Common myeloid progenitor, CD34-positive (primary cell): Measurements from ENCODE around the gene ANXA6.
A peak's percentile ranks its signal among the peaks of the same experiment; 100 is the strongest.

Experiments used
- CTCF ChIA-PET: fragments of 350-600 bp; sonication (Branson Sonifier 250); formaldehyde crosslinking; loops from one replicate; lab custom pipeline; 2021; ENCODE audit warnings: antibody characterized with exemption; lab: Charles Lee
- POLR2A ChIA-PET: fragments of 350-600 bp; sonication (Branson Sonifier 250); formaldehyde crosslinking; loops from one replicate; lab custom pipeline; 2021; ENCODE audit warnings: antibody characterized with exemption; lab: Charles Lee
- DNase-seq, 3 donors: peaks; one replicate each; pipeline versions ENCODE4 v3.0.0 to v3.0.0-alpha.2; 2013
- H3K27ac ChIP-seq, 2 experiments: 1 replicate in 1 of 2; 2 replicates in 1 of 2; pipeline ENCODE4 v1.7.0; 2013; ENCODE audit warnings: inconsistent platforms in 2 of 2, low read length in 2 of 2, mild to moderate bottlenecking in 2 of 2, low read depth in 1 of 2, moderate library complexity in 1 of 2; ENCODE audit not compliant: severe bottlenecking in 2 of 2, insufficient read depth in 1 of 2, poor library complexity in 1 of 2
- H3K27me3 ChIP-seq, 5 experiments: replicated peaks in 2 of 5; 1 replicate in 3 of 5; 2 replicates in 2 of 5; pipeline versions ENCODE4 v1.6.1 to v1.7.0; 2013; ENCODE audit warnings: low read length in 4 of 5, mild to moderate bottlenecking in 2 of 5, moderate library complexity in 2 of 5, inconsistent platforms in 1 of 5; ENCODE audit not compliant: insufficient read depth in 5 of 5, control insufficient read depth in 4 of 5
- H3K36me3 ChIP-seq, 4 experiments: 1 replicate in 2 of 4; 2 replicates in 2 of 4; pipeline versions ENCODE4 v1.6.1 to v1.7.0; 2013; ENCODE audit warnings: low read length in 3 of 4, control low read depth in 1 of 4, mild to moderate bottlenecking in 1 of 4; ENCODE audit not compliant: control insufficient read depth in 4 of 4, insufficient read depth in 4 of 4
- H3K4me1 ChIP-seq, 4 experiments: 1 replicate in 3 of 4; 2 replicates in 1 of 4; pipeline versions ENCODE4 v1.6.1 to v1.7.1; 2013; ENCODE audit warnings: low read length in 3 of 4, mild to moderate bottlenecking in 3 of 4, control low read depth in 1 of 4, inconsistent platforms in 1 of 4, moderate library complexity in 1 of 4; ENCODE audit not compliant: control insufficient read depth in 4 of 4, insufficient read depth in 4 of 4; ENCODE audit errors: control extremely low read depth in 1 of 4
- H3K4me3 ChIP-seq, 7 experiments: 1 replicate in 4 of 7; 2 replicates in 3 of 7; pipeline versions ENCODE4 v1.5.1 to v1.7.0; 2013; ENCODE audit warnings: mild to moderate bottlenecking in 7 of 7, low read length in 6 of 7, moderate library complexity in 6 of 7, inconsistent platforms in 2 of 7, low read depth in 2 of 7, control low read depth in 1 of 7; ENCODE audit not compliant: insufficient read depth in 4 of 7, control insufficient read depth in 1 of 7; ENCODE audit errors: extremely low read depth in 1 of 7
- H3K9me3 ChIP-seq, 5 experiments: 1 replicate in 4 of 5; 2 replicates in 1 of 5; pipeline versions ENCODE4 v1.6.1 to v1.7.1; 2013; ENCODE audit warnings: low read length in 4 of 5, mild to moderate bottlenecking in 2 of 5, inconsistent platforms in 1 of 5, low read depth in 1 of 5, moderate library complexity in 1 of 5; ENCODE audit not compliant: control insufficient read depth in 4 of 5, insufficient read depth in 2 of 5; ENCODE audit errors: control extremely low read depth in 1 of 5
- WGBS: methylation state at CpG from one replicate; pipeline ENCODE4 v1.1.5; 2013; ENCODE audit not compliant: insufficient coverage; 5-methylcytosine and 5-hydroxymethylcytosine counted together

Gene ANXA6

DNA sequence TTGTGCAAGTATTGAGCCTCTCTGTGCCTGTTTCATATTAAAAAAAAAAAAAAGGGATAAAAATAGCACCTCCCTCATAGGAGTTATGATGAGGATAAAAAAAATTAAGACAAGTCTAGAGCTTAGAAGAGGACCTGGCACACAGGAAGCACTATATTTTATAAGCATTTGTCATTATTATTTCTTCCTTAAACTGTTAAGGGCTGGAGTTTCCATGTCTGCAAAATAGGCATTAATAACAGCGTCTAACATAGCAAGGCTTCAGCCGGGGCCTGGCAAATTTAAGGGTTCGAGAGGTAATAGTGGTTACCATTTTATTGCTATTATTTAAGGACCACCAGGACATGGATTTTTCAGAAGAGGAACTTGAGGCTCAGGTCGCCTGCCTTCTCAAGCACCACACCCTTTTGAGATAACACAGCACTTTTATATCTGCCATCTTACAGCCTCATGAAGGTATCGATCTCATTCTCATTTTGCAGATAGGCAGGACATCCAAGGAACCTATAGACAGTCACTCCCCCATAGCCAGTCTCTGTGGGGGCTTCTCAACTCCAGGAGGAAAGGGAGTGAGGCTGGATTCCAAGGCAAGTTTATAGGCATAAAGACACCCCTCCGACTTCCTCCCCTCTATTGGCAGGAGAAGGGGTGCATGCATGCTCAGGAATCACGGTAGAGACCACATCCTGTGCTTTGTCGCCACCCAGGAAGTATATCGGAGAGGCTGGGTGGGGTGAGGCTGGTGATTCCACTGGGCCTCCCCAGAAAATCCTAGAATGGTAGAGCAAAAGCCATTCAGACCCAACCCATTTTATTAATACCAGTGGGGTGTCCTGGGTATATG lies 2.4 kb downstream of the ANXA6 start:
- DNase-seq, result peak in 2 of 3 donors; percentile 24 to 55
- Histone ChIP-seq H3K4me3 (peak overlapping the region in 6 of 7 experiments; percentile 77 to 94 (median 80)), H3K27me3 (no peaks in the 10 kb centered on the region), H3K36me3 (peaks cover 0 to 5% (median 0%) of the 10 kb centered on the region in 4 experiments), H3K4me1 (peaks cover 25 to 84% (median 81%) of the 10 kb centered on the region in 4 experiments), H3K27ac (peak overlapping the region in 1 of 2 experiments; percentile 71), H3K9me3 (no peaks in the 10 kb centered on the region)
- ChIA-PET POLR2A (interaction anchor here (0.6 to 0.7 kb wide), 2 partner anchors 15 to 27 kb away, joined by 3 to 4 read pairs; no protein-coding TSS in a partner anchor), CTCF (interaction anchor here (0.8 to 11.1 kb wide), 7 partner anchors 10 to 107 kb away, joined by 3 to 97 read pairs (median 4); no protein-coding TSS in a partner anchor)
- 0% methylated on average over 5 of the region's 9 CpGs for WGBS

DNA sequence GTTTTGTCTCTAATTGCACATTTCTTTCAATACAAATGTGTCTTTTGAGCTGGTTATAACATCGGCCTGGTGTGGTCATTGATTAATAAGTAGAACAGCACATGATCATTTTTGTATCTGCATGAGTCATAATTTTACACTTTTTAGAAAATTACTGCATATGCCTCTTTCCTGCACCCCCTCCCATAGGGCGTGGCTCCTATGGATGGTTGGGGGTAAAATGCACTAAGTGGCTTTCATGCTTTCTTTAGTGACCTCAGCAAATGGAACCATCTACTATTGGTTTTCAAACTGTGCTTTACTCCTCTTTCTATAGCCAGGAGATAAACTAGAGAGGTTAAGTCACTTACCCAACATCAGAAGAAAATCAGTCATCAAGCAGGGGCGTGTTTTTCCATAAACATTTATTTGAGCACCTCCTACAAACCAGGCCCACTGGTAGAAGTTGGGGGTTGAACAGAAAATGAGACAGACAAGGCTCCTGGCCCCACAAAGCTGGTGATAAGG lies 3.8 kb downstream of the ANXA6 start:
- Histone ChIP-seq H3K4me3 (no peak overlapping the region), H3K4me1 (peaks cover 30 to 98% (median 94%) of the 10 kb centered on the region in 4 experiments), H3K27me3 (no peaks in the 10 kb centered on the region), H3K27ac (no peak overlapping the region), H3K36me3 (peaks cover 0 to 5% (median 0%) of the 10 kb centered on the region in 4 experiments), H3K9me3 (no peaks in the 10 kb centered on the region)
- no peak for DNase-seq
- no CpG with 5 or more reads among the region's 3 CpGs for WGBS
- CTCF ChIA-PET, result interaction anchor here (1.0 to 11.1 kb wide), 4 partner anchors 12 to 38 kb away, joined by 3 to 97 read pairs (median 5); no protein-coding TSS in a partner anchor
- POLR2A ChIA-PET, result no interaction called here

DNA sequence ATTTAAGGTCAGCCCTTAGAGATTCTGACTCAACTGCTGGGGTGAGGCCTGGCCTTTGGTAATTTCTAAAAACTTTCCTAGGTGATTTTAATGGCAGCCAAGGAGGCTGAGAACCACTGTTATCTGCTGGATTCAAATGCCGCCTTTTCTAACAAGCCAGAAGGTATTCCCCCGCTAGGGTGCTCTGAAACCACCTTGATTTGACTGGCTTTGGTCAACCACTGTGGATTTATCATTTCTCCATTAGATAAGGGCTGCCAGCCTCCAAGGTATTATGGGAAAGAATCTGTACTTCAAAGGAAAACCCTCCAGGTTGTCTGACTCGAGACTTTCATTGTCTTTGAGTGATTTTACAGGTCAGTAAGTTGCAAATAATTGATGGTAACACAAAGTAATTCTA lies 4.3 kb downstream of the ANXA6 start:
- Histone ChIP-seq H3K9me3 (no peaks in the 10 kb centered on the region), H3K27ac (peak overlapping the region in 1 of 2 experiments; percentile 16), H3K4me1 (peaks cover 32 to 98% (median 93%) of the 10 kb centered on the region in 4 experiments), H3K27me3 (no peaks in the 10 kb centered on the region), H3K36me3 (peaks cover 0 to 5% (median 0%) of the 10 kb centered on the region in 4 experiments), H3K4me3 (no peak overlapping the region)
- POLR2A ChIA-PET, result no interaction called here
- DNase-seq, result no peak
- CTCF ChIA-PET, result interaction anchor here (1.0 to 11.1 kb wide), 5 partner anchors 12 to 101 kb away, joined by 3 to 97 read pairs (median 4); no protein-coding TSS in a partner anchor
- 100% methylated on average over 2 of the region's 3 CpGs for WGBS

DNA sequence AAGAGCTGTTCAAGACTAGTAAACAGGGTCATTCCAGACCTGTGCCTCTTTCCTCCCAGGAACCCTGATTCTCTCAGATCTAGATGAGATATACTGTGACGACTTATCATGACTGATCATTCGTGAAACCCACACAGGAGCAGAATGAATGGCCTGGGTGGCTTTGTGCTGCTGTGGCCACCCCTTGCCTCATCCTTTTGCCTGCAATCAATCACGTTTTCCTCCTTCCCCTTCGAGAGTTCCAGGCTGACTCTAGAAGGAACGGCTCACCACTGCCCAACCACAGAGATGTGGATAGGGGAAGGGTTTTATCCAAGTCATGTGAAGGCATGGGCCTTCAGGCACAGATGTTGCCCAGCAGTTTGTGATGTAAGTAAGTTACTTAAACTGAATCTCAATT lies 5.8 kb downstream of the ANXA6 start:
- 0% methylated on average over 2 of the region's 5 CpGs for WGBS
- H3K4me3 ChIP-seq, result peak overlapping the region in 2 of 7 experiments; percentile 22 to 60
- peaks cover 30 to 90% (median 84%) of the 10 kb centered on the region in 4 experiments for H3K4me1 ChIP-seq
- peaks cover 0 to 18% (median 5%) of the 10 kb centered on the region in 4 experiments for H3K36me3 ChIP-seq
- no peaks in the 10 kb centered on the region for H3K9me3 ChIP-seq
- DNase-seq, result peak; percentile 38 to 88 (median 86)
- no peaks in the 10 kb centered on the region for H3K27me3 ChIP-seq
- CTCF ChIA-PET, result interaction anchor here (5.0 to 11.1 kb wide), 2 partner anchors 14 to 23 kb away, joined by 58 to 97 read pairs; no protein-coding TSS in a partner anchor
- peak overlapping the region; percentile 66 to 85 for H3K27ac ChIP-seq
- POLR2A ChIA-PET, result no interaction called here

DNA sequence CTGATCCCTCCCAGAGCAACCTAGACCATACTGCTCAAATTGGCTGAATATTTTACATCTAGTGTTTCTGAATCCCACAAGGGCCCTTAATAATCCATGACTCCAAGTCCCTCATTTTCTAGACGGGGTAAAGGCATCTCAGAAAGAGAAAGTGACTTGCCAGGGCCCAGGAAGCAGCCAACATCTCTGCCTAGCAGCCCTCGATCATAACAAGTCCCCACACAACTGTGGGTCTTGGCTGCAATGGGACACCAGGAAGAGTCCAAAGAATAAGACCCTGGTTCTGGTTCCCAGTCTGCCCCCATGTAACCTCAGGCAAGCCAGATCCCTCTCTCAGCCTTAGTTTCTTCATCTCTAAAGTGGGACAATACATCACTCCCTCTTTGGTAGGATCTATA lies 6.3 kb downstream of the ANXA6 start:
- DNase-seq, result peak in 2 of 3 donors; percentile 25 to 31
- WGBS, result 42% methylated on average over 2 of the region's 2 CpGs
- H3K36me3 ChIP-seq, result peaks cover 0 to 23% (median 7%) of the 10 kb centered on the region in 4 experiments
- H3K4me1 ChIP-seq, result peaks cover 30 to 90% (median 81%) of the 10 kb centered on the region in 4 experiments
- CTCF ChIA-PET, result interaction anchor here (1.6 to 11.1 kb wide), 6 partner anchors 10 to 100 kb away, joined by 5 to 97 read pairs (median 17); no protein-coding TSS in a partner anchor
- no peaks in the 10 kb centered on the region for H3K9me3 ChIP-seq
- POLR2A ChIA-PET, result interaction anchor here (0.7 to 0.9 kb wide), 2 partner anchors 45 to 73 kb away, joined by 3 read pairs; partner anchors contain the start of gene CCDC69
- no peaks in the 10 kb centered on the region for H3K27me3 ChIP-seq
- H3K4me3 ChIP-seq, result peak overlapping the region in 4 of 7 experiments; percentile 2 to 60 (median 14)
- H3K27ac ChIP-seq, result peak overlapping the region; percentile 66 to 85

DNA sequence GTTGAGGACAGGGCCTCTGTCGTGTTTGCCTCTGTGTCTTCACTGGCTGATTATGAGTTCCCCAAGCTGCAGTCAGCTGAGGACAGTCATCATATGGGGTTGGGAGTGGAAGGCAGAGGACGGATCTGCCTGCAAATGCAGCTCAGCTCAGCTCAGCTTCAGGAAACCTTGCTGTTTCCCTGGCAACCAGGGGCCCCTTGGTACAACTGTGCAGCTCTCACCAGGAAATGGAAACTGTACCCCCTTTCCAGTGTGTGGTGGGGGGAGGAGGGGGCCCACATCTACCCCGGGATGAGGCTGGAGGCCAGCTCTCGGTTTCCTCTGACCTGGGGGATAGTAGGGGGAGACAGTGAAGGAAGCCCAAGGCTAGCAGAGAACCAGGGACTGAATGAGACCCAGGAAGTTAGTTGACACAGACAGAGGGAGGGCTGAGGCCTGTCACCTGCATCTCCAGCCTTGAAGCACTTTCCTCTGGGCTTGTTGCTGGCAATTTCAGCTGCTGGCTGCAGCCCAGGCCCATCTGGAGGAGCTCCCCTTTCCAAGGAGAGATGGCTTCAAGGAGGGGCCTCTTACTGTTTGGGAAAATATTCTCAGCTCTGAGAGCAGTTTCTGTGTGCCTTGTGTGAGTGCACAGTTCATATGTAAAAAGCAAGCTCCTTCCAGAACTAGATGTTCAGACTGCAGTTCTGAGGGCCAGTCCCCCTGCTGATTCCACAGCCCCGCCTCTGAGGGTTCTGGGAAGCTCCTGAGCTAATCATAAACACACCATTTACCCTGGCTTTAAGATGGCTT lies 6.9 kb downstream of the ANXA6 start:
- no peaks in the 10 kb centered on the region for H3K9me3 ChIP-seq
- 0% methylated on average over 4 of the region's 5 CpGs for WGBS
- H3K36me3 ChIP-seq, result peaks cover 3 to 29% (median 12%) of the 10 kb centered on the region in 4 experiments
- no peaks in the 10 kb centered on the region for H3K27me3 ChIP-seq
- peak overlapping the region; percentile 66 to 85 for H3K27ac ChIP-seq
- H3K4me3 ChIP-seq, result peak overlapping the region in 5 of 7 experiments; percentile 7 to 60 (median 37)
- H3K4me1 ChIP-seq, result peaks cover 30 to 89% (median 77%) of the 10 kb centered on the region in 4 experiments
- ChIA-PET CTCF (interaction anchor here (0.6 to 11.1 kb wide), 12 partner anchors 9 to 102 kb away, joined by 3 to 97 read pairs (median 6); no protein-coding TSS in a partner anchor), POLR2A (interaction anchor here (0.7 to 0.9 kb wide), 2 partner anchors 45 to 73 kb away, joined by 3 read pairs; partner anchors contain the start of gene CCDC69)
- DNase-seq, result peak; percentile 47 to 88 (median 80)
